ENCODE measurements around the gene GALR2.

Gene GALR2

DNA sequence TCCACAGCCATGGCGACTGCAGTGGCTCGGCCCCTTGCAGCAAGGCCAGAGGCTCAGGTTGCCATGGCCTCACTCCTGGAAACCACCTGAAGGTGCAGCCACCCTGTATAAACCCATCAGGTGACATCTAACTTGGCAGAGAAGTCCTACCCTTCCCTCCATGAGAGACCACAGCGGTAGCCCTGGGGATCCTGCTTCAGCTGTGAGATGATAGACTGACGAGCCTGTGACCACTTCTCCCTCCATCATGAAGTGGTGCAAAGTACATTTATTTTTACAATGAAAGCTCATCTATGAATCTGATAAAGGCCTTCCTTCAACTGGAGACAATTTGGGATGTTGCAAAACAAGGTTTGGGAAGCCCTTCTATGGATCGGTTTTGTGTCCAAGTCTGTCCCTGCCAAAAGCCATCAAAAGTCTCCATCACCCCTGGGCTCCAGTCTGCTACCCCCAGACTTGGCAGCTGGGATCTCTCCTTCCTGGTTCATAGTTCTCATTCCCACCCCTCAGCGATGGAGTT is 6.2 kb downstream of the GALR2 start:
- no peak for DNase-seq

DNA sequence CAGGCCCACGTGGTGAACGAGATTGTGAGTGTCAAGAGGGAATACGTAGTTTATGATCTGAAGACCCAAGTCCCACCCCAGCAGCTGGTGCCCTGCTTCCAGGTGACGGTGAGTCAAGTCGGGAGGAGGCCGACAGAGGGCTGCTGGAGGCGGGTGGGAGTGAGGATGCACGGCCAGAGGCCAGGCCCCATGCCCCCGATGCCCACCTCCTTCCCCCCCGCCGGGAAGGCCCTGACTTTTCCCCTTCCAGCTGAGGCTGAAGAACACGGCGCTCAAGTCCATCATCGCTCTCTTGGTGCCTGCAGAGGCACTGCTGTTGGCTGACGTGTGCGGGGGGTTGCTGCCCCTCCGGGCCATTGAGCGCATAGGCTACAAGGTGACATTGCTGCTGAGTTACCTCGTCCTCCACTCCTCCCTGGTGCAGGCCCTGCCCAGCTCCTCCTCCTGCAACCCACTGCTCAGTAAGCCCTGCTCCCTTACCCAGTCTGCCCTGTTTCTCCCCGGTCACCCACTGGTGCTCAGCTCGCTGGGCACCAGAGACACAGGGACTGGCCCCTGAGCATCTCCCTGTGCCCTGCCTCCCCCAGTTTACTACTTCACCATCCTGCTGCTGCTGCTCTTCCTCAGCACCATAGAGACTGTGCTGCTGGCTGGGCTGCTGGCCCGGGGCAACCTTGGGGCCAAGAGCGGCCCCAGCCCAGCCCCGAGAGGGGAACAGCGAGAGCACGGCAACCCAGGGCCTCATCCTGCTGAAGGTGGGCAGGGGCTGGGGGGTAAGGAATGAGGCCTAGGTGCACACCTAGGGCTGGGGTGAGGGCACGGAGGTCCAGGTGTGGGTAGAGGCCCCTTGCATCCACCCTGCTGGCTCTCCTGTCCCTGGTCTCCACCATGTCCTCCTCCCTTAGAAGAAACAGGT is 7.0 kb downstream of the GALR2 start:
- no peak for DNase-seq

DNA sequence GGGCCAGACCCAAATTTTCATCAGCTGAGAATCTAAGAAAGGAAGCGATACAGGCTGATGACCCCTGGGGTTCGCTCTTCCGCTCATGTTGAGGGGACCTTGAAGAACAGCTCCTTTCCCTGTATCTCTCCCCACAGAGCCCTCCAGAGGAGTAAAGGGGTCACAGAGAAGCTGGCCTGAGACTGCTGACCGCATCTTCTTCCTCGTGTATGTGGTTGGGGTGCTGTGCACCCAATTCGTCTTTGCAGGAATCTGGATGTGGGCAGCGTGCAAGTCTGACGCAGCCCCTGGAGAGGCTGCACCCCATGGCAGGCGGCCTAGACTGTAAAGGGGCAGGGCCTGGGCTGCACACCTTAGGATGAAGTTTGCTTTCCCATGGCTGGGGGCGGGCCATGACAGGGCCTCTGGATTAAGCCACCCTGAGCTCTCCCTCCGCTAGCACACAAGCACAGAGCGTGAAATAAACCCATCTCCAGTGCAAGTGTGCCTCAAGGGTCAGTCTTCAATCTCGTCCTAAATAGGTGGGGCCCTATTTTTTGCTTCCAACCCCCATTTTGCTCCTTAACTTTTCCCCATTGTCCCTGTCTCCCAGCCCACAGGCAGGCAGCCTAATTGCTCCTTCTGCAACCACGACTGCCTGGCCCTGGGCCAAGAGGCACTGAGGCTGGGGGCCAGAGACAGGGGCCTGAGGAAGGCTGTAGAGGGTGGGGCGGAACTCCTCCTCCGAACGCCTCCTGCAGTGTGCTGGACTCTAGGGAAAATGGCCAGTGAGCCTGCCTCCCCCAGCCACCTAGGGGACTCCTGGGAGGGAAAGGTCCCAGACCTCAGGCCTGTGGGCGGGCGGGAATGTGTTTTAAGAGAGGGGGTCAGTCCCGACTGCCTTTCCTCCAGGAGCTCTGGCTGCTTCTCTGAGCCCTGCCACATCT is 8.0 kb downstream of the GALR2 start:
- peak; percentile 55 for DNase-seq

DNA sequence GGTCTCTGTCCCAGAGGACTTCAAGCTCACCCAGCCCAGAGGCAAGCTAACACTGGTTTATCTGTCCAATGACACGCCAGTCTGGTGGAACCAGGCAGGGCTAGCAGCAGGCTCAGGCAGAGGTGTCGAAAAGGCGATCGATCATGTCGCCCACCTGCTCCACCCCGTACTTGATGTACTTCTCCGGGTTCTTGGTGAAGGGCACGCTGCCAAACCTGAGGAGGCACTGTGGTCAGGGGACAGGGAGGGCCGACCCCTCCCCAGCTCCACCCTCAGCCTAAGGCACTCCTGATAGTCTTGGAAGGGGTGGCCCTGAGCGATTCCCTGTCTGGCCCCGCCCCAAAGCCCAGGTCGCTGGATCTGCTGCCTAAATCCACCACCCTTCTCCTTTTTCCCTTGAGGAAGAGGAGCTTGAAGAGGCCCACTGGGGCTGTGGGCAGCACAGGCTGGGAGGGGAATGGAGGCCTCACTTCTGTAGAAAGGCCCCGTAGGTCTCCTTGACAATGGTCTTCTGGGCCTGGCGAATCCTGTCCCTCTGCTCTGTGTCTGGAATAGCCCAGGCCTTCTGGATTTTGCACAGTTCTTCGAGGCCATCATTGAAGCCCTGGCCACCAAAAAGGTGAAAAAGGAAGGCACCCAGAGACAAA is 9.1 kb downstream of the GALR2 start:
- DNase-seq = peak; percentile 57

DNA sequence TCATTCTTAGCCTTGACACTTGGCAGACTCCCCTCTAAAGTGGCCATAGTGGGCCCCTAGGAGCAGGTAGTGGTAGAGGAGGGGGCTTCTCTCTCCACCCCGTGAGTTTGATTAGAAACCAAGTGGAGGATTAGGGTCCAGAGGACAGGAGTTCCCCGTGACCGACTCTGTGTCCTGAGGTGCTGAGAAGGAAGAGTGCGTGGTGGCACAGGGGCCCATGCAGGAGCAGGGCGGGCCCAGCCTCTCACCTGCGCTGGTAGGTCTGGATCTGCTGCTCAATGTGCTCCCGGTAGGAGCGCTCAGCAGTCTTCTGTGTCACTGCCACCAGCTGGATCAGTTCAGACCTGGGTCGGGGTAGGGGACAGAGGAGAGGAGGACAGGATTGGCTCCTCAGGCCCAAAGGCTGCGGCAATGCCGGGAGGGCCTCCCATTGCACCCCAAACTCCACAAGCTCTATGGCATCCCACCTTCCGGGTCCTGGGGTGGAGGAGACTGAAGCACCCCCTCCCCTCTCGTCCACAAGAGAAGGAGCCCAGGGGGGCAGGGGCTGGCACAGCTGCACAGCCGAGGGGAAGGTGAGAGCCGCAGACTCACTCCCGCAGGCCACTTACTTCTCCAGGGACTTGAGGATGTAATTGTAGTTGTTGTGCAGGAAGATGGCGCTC is 10.6 kb downstream of the GALR2 start:
- DNase-seq = no peak

DNA sequence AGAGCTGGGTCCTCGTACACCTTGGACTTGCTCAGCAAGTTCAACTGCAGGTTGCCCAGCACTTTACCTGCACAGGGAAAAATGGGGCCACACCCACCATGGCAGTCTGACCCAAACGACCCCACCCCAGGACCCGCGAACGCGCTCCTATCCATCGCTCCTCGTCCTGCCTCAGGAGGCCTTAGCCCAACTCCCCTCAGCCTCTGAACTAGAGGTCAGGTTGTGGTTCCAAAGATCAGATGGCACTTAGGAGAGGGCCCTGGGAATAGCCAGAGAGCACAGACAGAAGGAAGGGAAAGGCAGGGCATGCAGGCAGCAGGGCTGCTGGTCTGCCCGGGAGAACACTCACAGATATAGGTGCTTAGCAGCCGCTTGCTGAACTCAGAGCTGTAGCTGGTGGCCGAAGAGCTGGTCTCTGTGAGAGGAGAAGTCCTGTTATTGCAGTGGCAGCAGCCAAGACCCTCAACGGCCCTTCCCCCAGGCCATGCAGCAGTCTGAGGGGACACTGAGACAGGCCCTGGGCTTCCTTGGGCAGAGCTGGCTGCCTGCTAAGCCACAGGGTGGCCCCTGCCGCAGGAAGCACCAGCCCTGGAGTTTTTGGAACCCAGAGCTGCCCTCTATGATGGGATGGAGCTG is 11.3 kb downstream of the GALR2 start:
- no peak for DNase-seq

DNA sequence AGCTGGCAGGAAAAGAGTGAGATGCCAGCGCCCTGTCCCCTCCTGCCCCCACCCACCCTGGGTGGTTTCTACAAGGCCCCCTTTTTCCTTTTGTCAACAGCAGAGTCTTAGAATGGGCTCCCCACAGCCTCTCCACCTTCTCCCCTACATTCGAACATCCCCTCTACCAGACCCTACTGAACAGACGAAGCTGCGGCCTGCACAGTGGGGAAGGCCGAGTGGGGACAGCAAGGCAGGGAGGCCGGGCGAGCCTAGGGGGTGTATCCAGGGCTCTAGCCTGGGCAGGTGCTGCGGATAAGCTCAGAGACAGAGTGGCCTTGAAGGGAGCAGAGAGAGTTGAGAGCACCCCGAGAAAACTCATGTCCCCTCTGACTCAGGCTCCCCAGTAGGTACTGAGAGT is 11.8 kb downstream of the GALR2 start:
- DNase-seq = no peak

DNA sequence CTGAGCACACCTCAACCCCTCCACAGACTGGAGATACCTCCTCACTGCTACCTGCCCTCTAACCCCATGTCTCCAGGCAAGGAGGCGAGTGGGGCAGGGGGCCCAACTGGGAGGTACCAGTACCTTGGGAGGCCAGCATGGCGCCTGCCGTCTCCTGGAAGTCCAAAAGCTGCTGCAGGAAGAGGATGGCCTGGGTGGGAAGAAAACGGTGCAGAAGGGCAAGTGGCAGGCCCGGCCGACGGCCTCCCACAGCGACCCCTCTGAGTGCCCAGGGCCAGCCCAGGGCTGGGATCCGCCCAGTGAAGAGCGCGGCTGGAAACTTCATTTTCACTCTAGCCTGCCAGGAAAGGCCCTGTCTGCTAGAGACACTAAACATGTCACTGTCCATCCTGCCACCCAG is 12.9 kb downstream of the GALR2 start:
- DNase-seq = no peak

DNA sequence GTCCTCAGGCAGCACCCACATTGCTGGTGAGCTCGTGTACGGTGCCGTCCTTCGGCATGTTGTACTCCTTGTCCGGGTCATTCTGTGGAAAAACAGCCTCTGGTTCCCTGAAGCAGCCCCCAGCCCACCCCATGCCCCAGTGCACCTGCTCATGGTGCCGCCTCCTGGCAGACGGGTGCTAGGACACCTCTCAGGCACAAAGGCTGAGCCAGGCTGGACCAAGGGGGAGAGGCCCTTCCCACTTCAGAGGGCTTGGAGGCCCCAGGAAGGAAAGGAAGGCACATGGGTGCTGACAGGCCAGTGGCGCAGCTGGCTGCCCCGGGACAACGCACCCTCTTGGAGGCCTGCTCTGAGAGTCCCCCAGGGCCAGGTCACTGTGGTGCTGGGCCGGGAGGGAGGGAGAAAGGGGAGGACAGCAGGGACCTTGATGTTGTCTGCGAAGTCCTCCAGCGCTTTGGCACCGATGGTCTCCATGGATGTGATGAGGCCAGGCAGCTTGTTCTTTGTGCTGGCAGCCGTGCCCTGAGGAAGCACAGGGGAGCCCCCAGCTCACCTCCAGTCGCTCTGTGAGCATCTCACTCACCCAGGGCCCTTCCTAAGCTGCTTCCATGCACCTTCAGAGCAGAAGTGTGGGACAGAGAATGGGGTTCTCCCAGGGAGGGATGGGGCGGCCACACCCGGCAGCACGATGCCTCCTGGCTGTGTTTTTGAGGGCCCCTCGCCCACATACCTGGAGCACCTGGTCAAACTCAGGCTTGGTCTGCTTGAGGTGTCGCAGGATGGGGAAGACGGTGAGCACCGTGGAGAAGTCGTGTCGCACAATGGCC is 13.7 kb downstream of the GALR2 start:
- DNase-seq = peak; percentile 65

DNA sequence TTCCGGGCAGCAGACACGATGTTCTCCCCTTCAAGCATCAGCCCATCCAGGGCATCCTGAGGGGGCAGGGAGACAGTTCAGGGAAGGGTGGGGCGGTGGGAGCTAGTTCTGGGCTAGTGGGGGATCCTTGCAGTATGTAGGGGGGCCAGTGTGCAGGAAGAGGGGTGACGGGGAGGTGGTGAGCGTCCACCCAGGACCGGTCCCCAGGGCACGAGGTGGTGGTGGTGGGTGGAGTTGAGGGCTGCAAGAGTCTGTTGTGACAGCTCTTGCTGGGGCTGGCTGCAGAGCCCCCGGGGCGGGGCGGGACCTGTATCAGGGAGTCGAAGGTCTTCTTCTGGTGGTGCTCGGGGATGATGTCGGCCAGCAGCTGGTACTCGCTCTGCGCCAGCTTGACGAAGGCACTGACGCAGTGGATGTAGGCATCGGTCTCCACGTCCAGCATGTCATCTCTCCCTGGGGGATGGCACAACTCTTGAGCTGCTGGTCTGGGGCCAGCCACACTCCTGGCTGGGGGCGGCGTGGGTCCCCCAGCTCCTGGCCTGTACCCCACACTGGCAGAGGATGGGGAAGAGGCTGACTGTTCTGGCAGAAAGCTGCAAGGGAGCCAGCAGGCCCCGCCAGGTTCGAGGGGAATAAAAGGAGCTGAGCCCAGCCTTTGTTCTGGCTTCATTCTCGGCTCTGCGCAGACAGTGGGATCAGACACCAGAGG is 14.4 kb downstream of the GALR2 start:
- no peak for DNase-seq

DNA sequence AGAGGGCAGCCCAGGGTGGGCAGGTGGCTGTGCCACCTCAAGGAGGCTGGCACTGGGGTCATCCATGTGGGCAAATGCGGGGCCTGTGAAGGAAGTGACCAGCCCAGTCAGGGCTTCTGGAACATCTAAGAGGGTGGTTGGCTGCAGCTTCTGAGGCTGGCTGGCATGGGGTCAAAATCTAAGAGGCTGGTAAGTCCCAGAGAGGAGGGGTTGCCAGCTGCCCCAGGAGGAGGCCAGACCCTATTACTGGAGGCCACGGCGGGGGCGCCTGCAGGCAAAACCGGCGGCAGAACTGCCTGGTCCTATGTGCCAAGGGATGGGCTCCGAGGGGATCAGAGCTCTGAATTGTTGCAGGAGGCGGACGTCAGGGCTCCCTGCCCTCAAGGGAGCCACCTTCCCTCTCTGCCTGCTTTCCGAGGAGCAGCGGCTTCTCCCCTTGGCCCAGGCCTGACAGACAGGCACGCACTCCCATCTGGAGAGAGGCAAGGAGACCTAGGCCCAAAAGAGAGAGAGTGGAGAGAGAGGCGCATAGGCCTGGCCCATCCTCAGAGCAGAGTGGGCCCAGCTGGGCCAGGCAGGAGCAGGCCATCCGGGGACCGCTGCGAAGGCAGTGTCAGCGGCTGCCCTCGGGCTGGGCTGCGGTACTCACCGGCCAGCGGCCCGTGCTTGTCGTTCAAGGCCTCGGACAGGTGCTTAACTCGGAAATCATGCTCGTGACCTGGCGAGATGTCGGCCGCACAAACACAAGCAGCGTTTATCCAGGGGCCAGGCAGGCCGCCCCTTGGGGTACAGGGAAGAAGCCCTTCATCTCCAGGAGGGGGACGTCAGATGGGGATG is 15.3 kb downstream of the GALR2 start:
- DNase-seq = no peak

DNA sequence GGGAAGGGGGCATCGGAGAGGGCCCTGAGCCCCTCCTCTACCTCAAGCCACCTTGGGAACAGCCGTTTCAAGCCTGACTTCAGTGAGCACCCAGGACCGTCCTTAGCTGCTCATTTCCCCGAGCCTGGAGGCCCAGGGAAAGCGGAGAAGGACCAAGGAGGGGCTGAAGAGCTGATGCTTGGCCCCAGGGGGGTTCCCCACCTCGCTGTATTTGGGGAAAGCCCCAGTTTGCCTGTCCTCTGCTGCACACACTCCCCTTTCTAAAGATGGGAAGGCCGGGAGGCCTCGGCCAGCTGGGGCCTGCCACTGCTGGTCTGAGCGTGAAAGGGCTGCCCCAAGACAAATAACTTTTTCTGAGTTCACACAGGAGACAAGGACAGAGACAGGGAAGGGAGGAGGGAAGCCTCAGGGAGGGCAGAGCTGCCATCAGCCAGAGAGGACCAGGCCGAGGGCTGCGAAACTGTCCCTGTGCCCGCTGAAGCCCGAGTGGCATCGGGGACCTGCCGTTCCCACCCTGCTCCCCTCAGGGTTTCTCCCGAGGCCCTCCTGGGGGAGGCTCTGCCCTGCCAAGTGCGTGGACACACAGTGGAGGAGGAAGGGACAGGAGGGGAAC is 16.0 kb downstream of the GALR2 start:
- no peak for DNase-seq

DNA sequence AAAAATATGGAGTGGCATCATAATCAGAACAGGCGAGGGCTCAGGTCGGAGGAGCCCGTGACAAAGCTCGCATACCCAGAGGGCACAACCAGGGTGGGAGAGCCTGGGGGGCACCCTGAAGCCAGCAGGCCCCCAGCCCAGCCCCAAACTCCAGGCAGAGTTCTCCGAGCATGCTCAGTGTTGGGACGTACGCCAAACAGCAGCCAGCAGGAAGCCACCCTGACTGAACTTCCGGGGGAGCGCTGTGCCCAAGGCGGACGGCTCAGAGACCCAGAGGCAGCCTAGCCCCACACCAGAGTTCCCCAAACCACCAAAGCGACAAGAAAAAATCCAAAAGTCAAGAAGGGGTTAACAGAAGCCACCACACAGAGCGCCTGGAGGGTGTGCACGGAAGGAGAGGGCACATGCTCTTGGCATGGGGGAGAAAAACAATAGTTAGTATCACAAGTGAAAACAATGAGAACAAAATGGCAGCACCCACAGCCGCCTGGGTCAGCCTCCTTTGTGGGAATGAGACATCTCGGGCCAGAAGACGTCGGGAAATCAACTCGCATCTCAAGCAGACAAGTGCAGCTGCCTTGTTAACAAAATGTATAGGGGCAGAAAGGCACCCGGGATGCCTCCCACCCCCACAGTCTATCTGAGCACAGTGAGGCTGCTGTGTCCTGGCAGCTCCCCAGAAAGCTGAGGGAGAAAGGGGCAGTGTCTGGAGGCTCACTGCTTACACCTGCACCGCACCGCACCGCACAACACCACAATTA is 17.1 kb downstream of the GALR2 start:
- no peak for DNase-seq

DNA sequence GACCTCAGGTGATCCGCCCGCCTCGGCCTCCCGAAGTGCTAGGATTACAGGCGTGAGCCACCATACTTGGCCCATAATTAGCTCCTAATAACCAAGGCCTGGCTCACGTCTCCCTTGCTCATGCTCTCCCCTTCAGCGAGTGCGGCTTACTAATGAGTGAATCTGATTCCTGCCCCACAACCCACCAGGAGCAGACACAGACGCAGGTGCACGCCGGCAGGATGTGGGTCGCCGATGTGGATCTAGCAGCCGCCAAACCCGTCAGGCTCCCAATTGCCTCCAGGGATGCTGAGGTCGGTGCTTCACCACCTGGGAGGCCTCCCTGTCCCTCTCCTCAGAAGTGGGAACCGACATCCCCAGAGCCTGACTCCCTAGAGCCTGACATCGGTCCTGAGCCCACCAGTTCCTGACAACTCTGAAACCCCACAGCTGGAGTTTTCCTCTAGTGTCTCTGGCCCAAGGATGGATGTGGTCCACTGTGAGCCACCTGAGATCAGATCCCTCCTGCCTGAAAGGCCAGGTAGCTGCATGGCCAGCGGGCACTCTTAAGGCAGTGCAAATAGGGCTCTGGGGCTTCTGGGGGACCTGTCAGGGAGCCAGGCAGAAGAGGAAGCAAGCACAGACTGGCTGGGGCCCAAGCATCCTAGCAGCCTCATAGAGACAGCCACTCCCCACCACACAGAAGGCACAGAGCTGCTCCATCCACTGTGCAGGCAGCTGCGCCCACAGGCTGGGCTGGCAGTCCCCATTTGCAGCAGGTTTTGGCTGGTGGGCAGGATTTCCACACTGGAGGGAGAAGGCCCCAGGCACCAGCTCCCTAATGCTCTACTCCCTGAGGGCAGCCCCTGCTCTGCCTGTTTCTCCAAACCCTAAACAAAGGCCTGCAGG is 18.2 kb downstream of the GALR2 start:
- DNase-seq = no peak

DNA sequence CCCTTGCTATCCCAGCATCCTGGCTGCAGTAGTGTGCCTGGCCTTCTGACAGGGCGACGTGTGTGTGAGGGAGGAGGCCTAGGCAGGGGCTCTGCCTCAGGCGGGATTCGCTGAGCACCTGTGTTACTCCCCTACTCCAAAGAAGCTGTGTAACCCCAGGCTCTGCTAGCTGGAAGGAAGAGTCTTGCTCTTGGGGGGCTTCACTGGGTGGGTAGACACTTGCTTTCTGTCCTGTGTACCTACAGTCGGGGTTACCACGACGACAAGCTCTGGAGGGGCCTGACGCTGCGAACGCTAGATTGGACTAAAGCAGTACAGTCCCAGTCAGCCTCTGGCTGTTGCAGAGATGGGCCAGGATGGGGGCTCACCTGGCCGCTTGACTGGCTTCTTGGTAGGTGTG is 19.5 kb downstream of the GALR2 start:
- DNase-seq = no peak

DNA sequence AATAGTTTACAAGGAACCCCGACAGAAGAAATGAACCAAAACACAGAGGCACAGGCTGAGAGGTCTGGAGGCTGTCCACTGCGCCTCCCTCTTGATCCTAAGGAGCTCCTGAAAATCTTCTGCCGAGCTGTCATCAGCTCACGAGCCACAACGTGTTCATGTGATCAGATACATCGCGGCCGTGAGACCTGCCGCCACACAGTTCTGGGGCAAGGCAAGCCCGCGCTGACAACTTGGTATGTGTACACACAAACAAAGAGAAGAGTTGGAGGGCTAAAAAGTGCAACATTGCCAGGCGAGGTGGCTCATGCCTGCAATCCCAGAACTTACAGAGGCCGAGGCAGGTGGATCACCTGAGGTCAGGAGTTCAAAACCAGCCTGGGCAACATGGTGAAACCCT is 21.4 kb downstream of the GALR2 start:
- no peak for DNase-seq

DNA sequence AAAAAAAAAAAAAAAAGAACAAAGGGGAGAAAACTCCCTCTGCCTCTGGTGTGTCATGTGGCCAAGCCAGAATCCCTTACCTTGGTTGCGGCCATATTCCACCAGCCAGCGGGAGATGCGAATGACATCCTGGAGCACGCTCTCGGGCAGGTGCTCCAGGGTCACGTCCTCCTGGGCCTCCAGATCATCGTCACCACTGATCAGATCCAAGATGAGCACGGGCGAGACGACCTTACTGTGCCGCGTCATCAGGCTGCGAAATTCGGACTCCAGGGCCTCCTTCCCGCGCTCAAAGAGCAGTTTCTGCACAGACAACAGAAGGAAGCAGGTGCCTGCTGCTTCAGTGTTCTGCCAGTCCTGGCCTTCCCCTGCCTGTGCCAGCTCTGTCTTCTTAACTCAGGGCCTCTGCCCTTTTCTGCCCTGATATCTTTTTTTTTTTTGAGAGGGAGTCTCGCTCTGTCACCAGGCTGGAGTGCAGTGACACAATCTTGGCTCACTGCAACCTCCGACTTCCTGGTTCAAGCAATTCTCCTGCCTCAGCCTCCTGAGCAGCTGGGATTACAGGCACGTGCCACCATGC is 23.2 kb downstream of the GALR2 start:
- DNase-seq = no peak
